RWPE2 (cell line): ENCODE data around the gene CIT.

Experiments
- ATAC-seq: fragments of 200-7000 bp; cut with Tn5 transposase; 3 replicates; pipeline ENCODE4 v1.9.1; 2021; ENCODE audit warnings: low read depth
- DNase-seq: peaks from one replicate; pipeline ENCODE4 v3.0.0-alpha.2; 2020; ENCODE audit warnings: low spot score
- H3K27ac ChIP-seq: fragments of 450-650 bp; 2 replicates; pipeline ENCODE4 v1.5.1; 2017; ENCODE audit warnings: mild to moderate bottlenecking; ENCODE audit not compliant: poor library complexity, severe bottlenecking
- H3K27me3 ChIP-seq: fragments of 250-450 bp; sonication (Bioruptor Pico); 2 replicates; pipeline ENCODE4 v1.5.1; 2021; ENCODE audit warnings: mild to moderate bottlenecking, moderate library complexity; ENCODE audit not compliant: insufficient read depth, poor library complexity, severe bottlenecking
- H3K36me3 ChIP-seq: fragments of 250-450 bp; sonication (Bioruptor Pico); 2 replicates; pipeline ENCODE4 v1.5.1; 2020; ENCODE audit warnings: low read depth, mild to moderate bottlenecking, moderate library complexity
- H3K4me1 ChIP-seq: fragments of 250-450 bp; sonication (Bioruptor Pico); 2 replicates; pipeline ENCODE4 v1.5.1; 2021; ENCODE audit warnings: mild to moderate bottlenecking, moderate library complexity; ENCODE audit not compliant: insufficient read depth, poor library complexity, severe bottlenecking
- H3K4me3 ChIP-seq: fragments of 250-450 bp; sonication (Bioruptor Pico); 2 replicates; pipeline ENCODE4 v1.5.1; 2021; ENCODE audit warnings: mild to moderate bottlenecking, moderate library complexity; ENCODE audit not compliant: severe bottlenecking
- H3K9me3 ChIP-seq: fragments of 250-450 bp; sonication (Bioruptor Pico); 2 replicates; pipeline ENCODE4 v1.5.1; 2021; ENCODE audit warnings: mild to moderate bottlenecking, moderate library complexity; ENCODE audit not compliant: severe bottlenecking
- TF ChIP-seq, protein P1 (sequence below): fragments of 450-650 bp; IDR thresholded peaks from one replicate; pipeline ENCODE4 v1.5.1; 2017; ENCODE audit warnings: mild to moderate bottlenecking, moderate library complexity; ENCODE audit not compliant: poor library complexity, severe bottlenecking

Gene CIT

GRCh38 chr12:119683816-119684215 lies 193.3 kb downstream of the CIT start:
- TF ChIP-seq, protein P1, sequence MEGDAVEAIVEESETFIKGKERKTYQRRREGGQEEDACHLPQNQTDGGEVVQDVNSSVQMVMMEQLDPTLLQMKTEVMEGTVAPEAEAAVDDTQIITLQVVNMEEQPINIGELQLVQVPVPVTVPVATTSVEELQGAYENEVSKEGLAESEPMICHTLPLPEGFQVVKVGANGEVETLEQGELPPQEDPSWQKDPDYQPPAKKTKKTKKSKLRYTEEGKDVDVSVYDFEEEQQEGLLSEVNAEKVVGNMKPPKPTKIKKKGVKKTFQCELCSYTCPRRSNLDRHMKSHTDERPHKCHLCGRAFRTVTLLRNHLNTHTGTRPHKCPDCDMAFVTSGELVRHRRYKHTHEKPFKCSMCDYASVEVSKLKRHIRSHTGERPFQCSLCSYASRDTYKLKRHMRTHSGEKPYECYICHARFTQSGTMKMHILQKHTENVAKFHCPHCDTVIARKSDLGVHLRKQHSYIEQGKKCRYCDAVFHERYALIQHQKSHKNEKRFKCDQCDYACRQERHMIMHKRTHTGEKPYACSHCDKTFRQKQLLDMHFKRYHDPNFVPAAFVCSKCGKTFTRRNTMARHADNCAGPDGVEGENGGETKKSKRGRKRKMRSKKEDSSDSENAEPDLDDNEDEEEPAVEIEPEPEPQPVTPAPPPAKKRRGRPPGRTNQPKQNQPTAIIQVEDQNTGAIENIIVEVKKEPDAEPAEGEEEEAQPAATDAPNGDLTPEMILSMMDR: no peak
- no peak for DNase-seq

DNA sequence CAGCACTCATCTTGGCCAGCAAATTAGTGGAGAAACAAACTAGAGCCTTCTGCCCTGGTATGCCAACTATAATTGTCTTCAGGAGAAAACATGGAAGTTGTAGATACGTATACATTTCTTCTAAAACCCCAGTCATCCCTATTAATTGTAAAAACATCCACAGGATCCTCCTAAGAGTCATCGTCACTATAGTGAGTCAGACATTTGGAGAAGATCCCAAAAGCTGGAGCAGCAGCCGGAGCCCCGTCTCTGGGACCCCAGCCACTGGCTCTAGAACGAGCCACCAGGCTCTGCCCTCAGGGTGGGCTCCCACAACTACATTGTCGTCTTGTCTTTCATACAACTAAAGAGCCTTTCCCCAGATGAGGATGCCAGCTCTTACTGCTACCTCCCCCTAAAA lies 193.7 kb downstream of the CIT start:
- Histone ChIP-seq H3K9me3 (no peaks in the 10 kb centered on the region), H3K4me3 (no peak overlapping the region), H3K4me1 (no peaks in the 10 kb centered on the region), H3K36me3 (peaks cover 39% of the 10 kb centered on the region), H3K27ac (no peak overlapping the region), H3K27me3 (no peaks in the 10 kb centered on the region)
- TF ChIP-seq, protein P1: no peak
- no peak for DNase-seq
- ATAC-seq: no peak

More at GRCh38 chr12:119683816-119684215, 193.3 kb downstream of the CIT start:
- Histone ChIP-seq H3K4me1 (no peaks in the 10 kb centered on the region), H3K9me3 (no peaks in the 10 kb centered on the region), H3K4me3 (no peak overlapping the region), H3K27me3 (no peaks in the 10 kb centered on the region), H3K36me3 (peaks cover 35% of the 10 kb centered on the region), H3K27ac (no peak overlapping the region)
- no peak for ATAC-seq

DNA sequence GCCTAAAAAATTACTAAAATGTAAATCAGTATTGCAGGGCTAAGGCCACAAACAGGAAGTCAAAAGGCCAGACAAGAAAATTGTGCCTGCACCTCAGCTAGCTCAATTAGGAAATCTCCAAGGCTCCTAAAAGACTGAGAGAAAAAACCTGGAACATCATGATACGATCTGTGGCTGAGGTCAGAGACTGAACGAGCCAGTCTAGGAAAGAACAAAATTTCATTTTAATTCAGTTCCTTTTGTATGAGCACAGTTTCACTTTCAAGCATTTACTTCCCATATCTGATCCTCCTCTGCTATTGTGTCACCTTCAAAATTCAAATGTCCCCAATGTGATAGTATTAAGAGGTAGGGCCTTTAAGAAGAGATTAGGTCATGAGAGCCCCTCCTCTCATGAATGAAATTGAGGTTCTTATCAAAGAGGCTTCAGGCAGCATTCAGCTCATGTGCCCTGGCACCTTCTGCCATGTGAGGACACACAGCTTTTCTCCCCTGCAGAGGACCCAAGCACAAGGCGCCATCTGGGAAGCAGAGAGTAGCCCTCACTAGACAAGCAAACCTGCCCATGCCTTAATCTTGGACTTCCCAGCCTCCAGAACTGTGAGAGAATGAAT lies 194.4 kb downstream of the CIT start:
- DNase-seq: no peak
- Histone ChIP-seq H3K4me3 (no peak overlapping the region), H3K9me3 (no peaks in the 10 kb centered on the region), H3K27me3 (no peaks in the 10 kb centered on the region), H3K27ac (no peak overlapping the region), H3K36me3 (peaks cover 46% of the 10 kb centered on the region), H3K4me1 (no peaks in the 10 kb centered on the region)
- TF ChIP-seq, protein P1: no peak
- no peak for ATAC-seq

DNA sequence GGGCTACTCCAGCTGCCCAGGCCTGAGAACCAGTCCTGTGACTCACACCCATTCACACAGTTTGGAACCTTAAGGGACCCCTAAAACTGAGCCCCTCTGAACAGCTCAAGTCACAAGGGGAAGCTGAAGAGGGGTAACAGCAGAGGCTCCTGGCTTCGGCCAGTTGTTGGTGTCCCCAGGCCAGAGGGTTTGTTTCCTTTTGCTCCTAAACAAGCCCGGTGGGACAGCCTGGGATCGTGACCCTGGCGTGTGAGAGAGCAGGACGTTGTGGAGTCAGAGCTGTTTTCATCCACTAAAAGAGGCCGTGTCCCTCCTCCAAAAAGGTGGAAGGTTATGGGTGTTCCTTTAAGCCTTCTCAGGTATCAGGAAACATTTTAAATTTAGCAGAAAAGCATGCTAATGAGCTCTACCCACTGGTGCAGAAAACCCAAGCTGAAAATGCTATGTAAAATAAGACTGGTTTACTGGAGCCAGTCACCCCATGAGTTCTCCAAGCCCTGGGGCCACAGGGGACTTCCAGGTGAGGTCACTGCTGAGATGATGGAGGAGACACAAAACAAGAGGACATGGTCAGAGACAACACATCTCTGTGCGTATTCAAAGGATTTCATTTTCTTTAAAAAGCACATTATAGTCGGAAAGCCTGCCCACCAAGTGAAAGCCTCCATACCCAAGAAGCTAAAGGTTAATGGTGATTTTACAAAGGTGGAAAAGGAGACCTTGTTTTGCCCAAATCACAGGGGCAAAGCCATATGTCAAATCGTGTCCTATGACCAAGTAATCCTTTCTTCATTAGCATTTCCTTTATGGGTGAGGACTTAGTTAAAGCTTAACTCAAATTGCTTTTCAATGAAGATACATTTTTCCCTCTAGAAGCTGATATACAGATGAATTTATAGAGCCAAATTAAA lies 195.1 kb downstream of the CIT start:
- Histone ChIP-seq H3K36me3 (peaks cover 50% of the 10 kb centered on the region), H3K4me1 (no peaks in the 10 kb centered on the region), H3K27ac (no peak overlapping the region), H3K4me3 (no peak overlapping the region), H3K9me3 (no peaks in the 10 kb centered on the region), H3K27me3 (no peaks in the 10 kb centered on the region)
- DNase-seq (no peak), ATAC-seq (no peak)
- TF ChIP-seq, protein P1: no peak
